C4-2B (cell line): Measurements from ENCODE around the gene ABHD2.
A peak's percentile ranks its signal among the peaks of the same experiment; 100 is the strongest.

Experiments
- H3K27ac ChIP-seq: fragments of 450-650 bp; 2 replicates; pipeline ENCODE4 v1.5.1; 2017
- ZFX ChIP-seq: fragments of 450-650 bp; IDR thresholded peaks from 2 replicates; pipeline ENCODE4 v1.6.1; 2017
- TF ChIP-seq, protein P1 (sequence below): fragments of 450-650 bp; conservative IDR thresholded peaks from 2 replicates; pipeline ENCODE4 v1.5.1; 2017; ENCODE audit warnings: mild to moderate bottlenecking

Gene ABHD2

GRCh38 chr15:89199746-89200145 lies 111.5 kb downstream of the ABHD2 start:
- H3K27ac ChIP-seq: no peak overlapping the region
- no peak for TF ChIP-seq ZFX
- TF ChIP-seq, protein P1, sequence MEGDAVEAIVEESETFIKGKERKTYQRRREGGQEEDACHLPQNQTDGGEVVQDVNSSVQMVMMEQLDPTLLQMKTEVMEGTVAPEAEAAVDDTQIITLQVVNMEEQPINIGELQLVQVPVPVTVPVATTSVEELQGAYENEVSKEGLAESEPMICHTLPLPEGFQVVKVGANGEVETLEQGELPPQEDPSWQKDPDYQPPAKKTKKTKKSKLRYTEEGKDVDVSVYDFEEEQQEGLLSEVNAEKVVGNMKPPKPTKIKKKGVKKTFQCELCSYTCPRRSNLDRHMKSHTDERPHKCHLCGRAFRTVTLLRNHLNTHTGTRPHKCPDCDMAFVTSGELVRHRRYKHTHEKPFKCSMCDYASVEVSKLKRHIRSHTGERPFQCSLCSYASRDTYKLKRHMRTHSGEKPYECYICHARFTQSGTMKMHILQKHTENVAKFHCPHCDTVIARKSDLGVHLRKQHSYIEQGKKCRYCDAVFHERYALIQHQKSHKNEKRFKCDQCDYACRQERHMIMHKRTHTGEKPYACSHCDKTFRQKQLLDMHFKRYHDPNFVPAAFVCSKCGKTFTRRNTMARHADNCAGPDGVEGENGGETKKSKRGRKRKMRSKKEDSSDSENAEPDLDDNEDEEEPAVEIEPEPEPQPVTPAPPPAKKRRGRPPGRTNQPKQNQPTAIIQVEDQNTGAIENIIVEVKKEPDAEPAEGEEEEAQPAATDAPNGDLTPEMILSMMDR: no peak

- TF ChIP-seq, protein P1: no peak
- no peak for TF ChIP-seq ZFX
Measured at GRCh38 chr15:89200182-89200581, 111.9 kb downstream of the ABHD2 start.

GRCh38 chr15:89201465-89202005 lies 113.3 kb downstream of the ABHD2 start:
- H3K27ac ChIP-seq: no peak overlapping the region
- TF ChIP-seq, protein P1: no peak
- no peak for TF ChIP-seq ZFX

More at GRCh38 chr15:89200182-89200581, 111.9 kb downstream of the ABHD2 start:
- no peak overlapping the region for H3K27ac ChIP-seq

DNA sequence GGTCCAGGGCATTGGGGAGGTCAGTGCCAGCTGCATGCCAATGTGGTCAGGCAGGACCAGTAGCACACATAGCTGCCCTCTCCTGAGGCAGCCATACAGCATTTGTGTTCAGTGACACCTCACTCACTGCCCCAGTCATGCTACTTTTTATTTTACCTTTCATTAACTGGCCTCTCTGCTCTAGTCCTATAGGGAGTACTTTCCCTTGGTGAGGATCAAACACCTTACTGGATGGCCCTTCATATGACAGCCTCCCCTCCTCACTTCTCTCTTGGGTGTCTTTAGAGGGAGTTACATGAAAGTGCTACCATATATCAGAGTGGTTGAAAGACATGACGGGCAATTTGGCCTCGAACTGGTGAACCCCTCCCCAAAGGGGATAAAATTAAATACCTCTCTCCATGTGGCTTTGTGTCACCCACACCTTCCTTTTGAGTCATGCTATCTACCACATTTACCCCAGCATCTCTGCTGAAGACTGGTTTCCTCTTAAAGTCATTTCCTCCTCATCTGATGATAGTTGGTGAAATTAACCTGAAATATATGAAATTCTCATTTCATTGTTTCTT lies 115.5 kb downstream of the ABHD2 start:
- no peak overlapping the region for H3K27ac ChIP-seq

GRCh38 chr15:89205991-89206585 lies 117.8 kb downstream of the ABHD2 start:
- TF ChIP-seq, protein P1: no peak
- TF ChIP-seq ZFX: no peak
- H3K27ac ChIP-seq: no peak overlapping the region

More for the DNA sequence above, 115.5 kb downstream of the ABHD2 start:
- TF ChIP-seq, protein P1: no peak
- no peak for TF ChIP-seq ZFX

DNA sequence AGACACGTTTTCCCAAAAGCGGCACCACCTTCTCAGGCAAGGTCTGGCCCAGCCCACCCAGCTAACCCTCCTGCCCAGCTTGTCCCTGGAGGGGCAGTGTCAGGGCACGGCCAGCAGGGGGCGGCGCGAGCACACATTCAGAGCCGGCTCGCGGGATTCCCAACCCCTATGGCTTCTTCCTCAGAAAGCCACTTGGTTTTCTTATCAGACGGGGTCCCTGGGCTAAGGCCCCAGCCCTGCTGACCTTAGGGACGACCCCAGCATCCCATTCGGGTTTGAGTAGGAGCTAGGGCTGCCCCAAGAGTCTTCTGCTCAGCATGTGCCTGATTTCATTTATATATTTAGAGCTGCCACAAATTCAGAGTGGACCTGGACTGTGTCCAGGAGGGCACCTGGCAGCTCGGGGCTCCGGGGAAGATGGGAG lies 118.7 kb downstream of the ABHD2 start:
- no peak for TF ChIP-seq ZFX
- TF ChIP-seq, protein P1: peak; percentile 99
- no peak overlapping the region for H3K27ac ChIP-seq

GRCh38 chr15:89208256-89208655 lies 120.0 kb downstream of the ABHD2 start:
- TF ChIP-seq ZFX: no peak
- TF ChIP-seq, protein P1: no peak
- H3K27ac ChIP-seq: no peak overlapping the region
